ENCODE data around the gene DPP9.
A peak's percentile ranks its signal among the peaks of the same experiment; 100 is the strongest.

Gene DPP9

DNA sequence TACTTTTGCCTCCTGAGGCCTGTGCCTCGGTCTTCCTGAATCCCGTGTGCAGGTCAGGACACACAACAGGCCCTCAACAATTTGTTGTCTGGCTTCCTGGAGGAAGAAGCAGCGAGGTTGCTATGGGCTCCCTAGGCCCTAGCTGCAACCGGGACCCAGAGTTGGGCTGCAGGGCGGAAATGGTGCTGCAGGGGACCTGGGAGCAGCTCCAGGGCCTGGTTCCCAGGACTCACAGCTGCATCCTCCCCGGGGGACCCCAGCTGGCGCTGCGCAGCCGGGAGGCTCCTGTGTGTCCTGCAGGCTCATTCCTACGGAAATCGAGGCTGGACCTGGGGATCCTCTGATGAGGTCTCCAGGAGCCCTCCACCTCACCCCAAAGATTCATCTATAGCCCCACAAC, 85.3 kb downstream of the DPP9 start:
- DNase-seq (ENCODE audit: low read depth, low spot score): no peak
- no peaks in the 10 kb centered on the region for H3K9me3 ChIP-seq (ENCODE audit: low read depth, low read length)
- TF ChIP-seq POLR2AphosphoS5 (IDR thresholded peaks at IDR 0.05; ENCODE audit: borderline replicate concordance, low read depth, low read length): no peak
- no peak for TF ChIP-seq FOXP2 (optimal IDR thresholded peaks at IDR 0.05; ENCODE audit: control extremely low read depth, extremely low read length, insufficient read depth)
- no peak for TF ChIP-seq EZH2 (IDR thresholded peaks at IDR 0.05)
- no peaks in the 10 kb centered on the region for H3K36me3 ChIP-seq (ENCODE audit: insufficient read depth, low read length)
- peak overlapping the region; percentile 77; the same call in 1 of the 2 replicates for H3K27ac ChIP-seq
- no peak overlapping the region for H3K9ac ChIP-seq (ENCODE audit: insufficient read length)
- H3K4me3 ChIP-seq: no peak overlapping the region

GRCh38 chr19:4636761-4637160, 86.9 kb downstream of the DPP9 start:
- TF ChIP-seq FOXP2 (optimal IDR thresholded peaks at IDR 0.05; ENCODE audit: control extremely low read depth, extremely low read length, insufficient read depth): no peak
- no peak for TF ChIP-seq EZH2 (IDR thresholded peaks at IDR 0.05)
- no peak for TF ChIP-seq POLR2AphosphoS5 (IDR thresholded peaks at IDR 0.05; ENCODE audit: borderline replicate concordance, low read depth, low read length)
- Histone ChIP-seq H3K36me3 (ENCODE audit: insufficient read depth, low read length) (no peaks in the 10 kb centered on the region), H3K27ac (no peak overlapping the region), H3K9me3 (ENCODE audit: low read depth, low read length) (no peaks in the 10 kb centered on the region), H3K4me3 (peak overlapping the region; percentile 74; the same call in 1 of the 2 replicates), H3K9ac (ENCODE audit: insufficient read length) (peak overlapping the region; percentile 67)
- no peak for DNase-seq (ENCODE audit: low read depth, low spot score)

- H3K9ac ChIP-seq (ENCODE audit: insufficient read length): peak overlapping the region; percentile 67
- DNase-seq (ENCODE audit: low read depth, low spot score): no peak
- peak overlapping the region; percentile 74 for H3K4me3 ChIP-seq
Measured at GRCh38 chr19:4636151-4636717, 87.4 kb downstream of the DPP9 start.

GRCh38 chr19:4635754-4636116, 87.9 kb downstream of the DPP9 start:
- Histone ChIP-seq H3K27ac (no peak overlapping the region), H3K9ac (ENCODE audit: insufficient read length) (peak overlapping the region; percentile 67), H3K36me3 (ENCODE audit: insufficient read depth, low read length) (no peaks in the 10 kb centered on the region), H3K9me3 (ENCODE audit: low read depth, low read length) (no peaks in the 10 kb centered on the region), H3K4me3 (peak overlapping the region; percentile 74)
- TF ChIP-seq FOXP2 (optimal IDR thresholded peaks at IDR 0.05; ENCODE audit: control extremely low read depth, extremely low read length, insufficient read depth) (no peak), EZH2 (IDR thresholded peaks at IDR 0.05) (no peak), POLR2AphosphoS5 (IDR thresholded peaks at IDR 0.05; ENCODE audit: borderline replicate concordance, low read depth, low read length) (no peak)
- no peak for DNase-seq (ENCODE audit: low read depth, low spot score)

More at GRCh38 chr19:4636151-4636717, 87.4 kb downstream of the DPP9 start:
- TF ChIP-seq EZH2 (IDR thresholded peaks at IDR 0.05) (no peak), POLR2AphosphoS5 (IDR thresholded peaks at IDR 0.05; ENCODE audit: borderline replicate concordance, low read depth, low read length) (no peak), FOXP2 (optimal IDR thresholded peaks at IDR 0.05; ENCODE audit: control extremely low read depth, extremely low read length, insufficient read depth) (no peak)
- no peaks in the 10 kb centered on the region for H3K9me3 ChIP-seq (ENCODE audit: low read depth, low read length)
- no peaks in the 10 kb centered on the region for H3K36me3 ChIP-seq (ENCODE audit: insufficient read depth, low read length)
- H3K27ac ChIP-seq: no peak overlapping the region

DNA sequence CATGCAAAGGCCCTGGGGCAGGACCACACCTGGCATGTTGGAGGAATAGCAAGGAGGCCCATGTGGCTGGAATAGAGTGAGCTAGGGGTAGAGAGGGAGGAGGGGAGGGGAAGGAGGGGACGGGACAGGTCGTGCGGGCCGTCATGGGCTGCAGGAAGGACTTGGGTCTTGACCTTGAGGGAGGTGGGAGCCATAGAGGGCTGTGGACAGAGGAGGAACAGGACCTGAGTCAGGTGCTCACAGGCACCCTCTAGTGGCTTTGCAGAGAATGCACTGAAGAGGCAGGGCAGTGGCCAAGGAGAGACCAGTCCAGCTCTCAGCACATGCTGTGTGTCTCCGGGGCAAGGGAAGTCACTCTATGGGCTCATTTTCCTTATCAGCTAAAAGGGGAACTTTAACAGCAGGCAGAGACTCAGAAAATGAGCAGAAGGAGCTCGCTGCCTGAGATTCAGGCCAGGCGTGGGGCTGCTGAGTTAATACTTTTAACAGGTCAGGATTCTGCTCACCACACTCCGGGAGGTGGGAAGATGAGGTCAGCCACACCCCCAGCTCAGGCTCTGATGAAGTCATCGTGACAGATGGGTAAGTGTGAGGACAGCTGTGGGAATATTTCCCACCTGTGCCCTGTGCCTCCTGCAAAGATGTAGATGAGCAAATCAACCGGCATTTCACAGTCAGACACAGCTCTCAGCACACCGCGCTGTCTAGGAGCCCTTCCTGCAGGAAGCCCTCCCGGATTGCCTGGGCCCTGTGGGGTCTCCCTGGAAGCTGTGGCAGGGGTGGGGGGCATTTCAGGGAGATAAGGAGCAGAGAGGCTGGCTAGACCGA, 90.3 kb downstream of the DPP9 start:
- H3K36me3 ChIP-seq (ENCODE audit: insufficient read depth, low read length): no peaks in the 10 kb centered on the region
- H3K9me3 ChIP-seq (ENCODE audit: low read depth, low read length): no peaks in the 10 kb centered on the region
- H3K9ac ChIP-seq (ENCODE audit: insufficient read length): no peak overlapping the region
- no peak overlapping the region for H3K27ac ChIP-seq
- no peak overlapping the region for H3K4me3 ChIP-seq
- TF ChIP-seq FOXP2 (optimal IDR thresholded peaks at IDR 0.05; ENCODE audit: control extremely low read depth, extremely low read length, insufficient read depth): no peak
- TF ChIP-seq EZH2 (IDR thresholded peaks at IDR 0.05): no peak
- TF ChIP-seq POLR2AphosphoS5 (IDR thresholded peaks at IDR 0.05; ENCODE audit: borderline replicate concordance, low read depth, low read length): no peak
- DNase-seq (ENCODE audit: low read depth, low spot score): no peak

All from SK-N-MC (cell line).